ENCODE measurements around the gene TBCCD1. TPM values are rescaled to one million over a fixed set of nuclear protein-coding genes. Genes with fewer than 3 reads are reported as not detected.
"Not testable (repeated sequence)": the region's sequence is repeated elsewhere in the genome, so short reads cannot be mapped to it uniquely, and the experiment has no call there.

Gene TBCCD1
- total RNA-seq, 1 donor from 2014 or later, result 14.6 TPM

GRCh38 chr3:186534113-186534669, 32.9 kb downstream of the TBCCD1 start:
- H3K9ac ChIP-seq (ENCODE audit: low read depth in 1 of 3, low read length in 3 of 3), result no peak overlapping the region
- H3K4me1 ChIP-seq (ENCODE audit: control insufficient read depth in 3 of 3, insufficient read depth in 3 of 3, low read length in 3 of 3), result no peaks in the 10 kb centered on the region
- no peaks in the 10 kb centered on the region for H3K27me3 ChIP-seq (ENCODE audit: control insufficient read depth in 3 of 3, insufficient read depth in 3 of 3, low read length in 3 of 3)
- no peaks in the 10 kb centered on the region for H3K9me3 ChIP-seq (ENCODE audit: control insufficient read depth in 3 of 3, low read length in 3 of 3)
- H3K4me3 ChIP-seq (ENCODE audit: low read length in 3 of 3), result no peak overlapping the region
- no peak overlapping the region for H3K27ac ChIP-seq (ENCODE audit: low read depth, low read length)
- peaks cover 0 to 6% (median 5%) of the 10 kb centered on the region in 3 donors for H3K36me3 ChIP-seq (ENCODE audit: control insufficient read depth in 3 of 3, insufficient read depth in 3 of 3, low read length in 3 of 3)

GRCh38 chr3:186532598-186533072, 34.5 kb downstream of the TBCCD1 start:
- H3K4me1 ChIP-seq (ENCODE audit: control insufficient read depth in 3 of 3, insufficient read depth in 3 of 3, low read length in 3 of 3), result no peaks in the 10 kb centered on the region
- no peaks in the 10 kb centered on the region for H3K9me3 ChIP-seq (ENCODE audit: control insufficient read depth in 3 of 3, low read length in 3 of 3)
- H3K4me3 ChIP-seq (ENCODE audit: low read length in 3 of 3), result no peak overlapping the region
- no peaks in the 10 kb centered on the region for H3K36me3 ChIP-seq (ENCODE audit: control insufficient read depth in 3 of 3, insufficient read depth in 3 of 3, low read length in 3 of 3)
- no peak overlapping the region for H3K27ac ChIP-seq (ENCODE audit: low read depth, low read length)
- no peaks in the 10 kb centered on the region for H3K27me3 ChIP-seq (ENCODE audit: control insufficient read depth in 3 of 3, insufficient read depth in 3 of 3, low read length in 3 of 3)
- no peak overlapping the region for H3K9ac ChIP-seq (ENCODE audit: low read depth in 1 of 3, low read length in 3 of 3)

- H3K36me3 ChIP-seq (ENCODE audit: control insufficient read depth in 3 of 3, insufficient read depth in 3 of 3, low read length in 3 of 3); H3K9ac ChIP-seq (ENCODE audit: low read depth in 1 of 3, low read length in 3 of 3); H3K27me3 ChIP-seq (ENCODE audit: control insufficient read depth in 3 of 3, insufficient read depth in 3 of 3, low read length in 3 of 3); H3K9me3 ChIP-seq (ENCODE audit: control insufficient read depth in 3 of 3, low read length in 3 of 3); H3K4me3 ChIP-seq (ENCODE audit: low read length in 3 of 3); H3K4me1 ChIP-seq (ENCODE audit: control insufficient read depth in 3 of 3, insufficient read depth in 3 of 3, low read length in 3 of 3); H3K27ac ChIP-seq (ENCODE audit: low read depth, low read length): not testable (repeated sequence)
Measured at GRCh38 chr3:186531694-186532093, 35.4 kb downstream of the TBCCD1 start.

GRCh38 chr3:186530415-186530814, 36.7 kb downstream of the TBCCD1 start:
- no peak overlapping the region for H3K9ac ChIP-seq (ENCODE audit: low read depth in 1 of 3, low read length in 3 of 3)
- no peak overlapping the region for H3K27ac ChIP-seq (ENCODE audit: low read depth, low read length)
- peaks cover 0 to 2% (median 0%) of the 10 kb centered on the region in 3 donors for H3K27me3 ChIP-seq (ENCODE audit: control insufficient read depth in 3 of 3, insufficient read depth in 3 of 3, low read length in 3 of 3)
- H3K4me3 ChIP-seq (ENCODE audit: low read length in 3 of 3), result no peak overlapping the region
- H3K9me3 ChIP-seq (ENCODE audit: control insufficient read depth in 3 of 3, low read length in 3 of 3), result no peaks in the 10 kb centered on the region
- H3K4me1 ChIP-seq (ENCODE audit: control insufficient read depth in 3 of 3, insufficient read depth in 3 of 3, low read length in 3 of 3), result no peaks in the 10 kb centered on the region
- no peaks in the 10 kb centered on the region for H3K36me3 ChIP-seq (ENCODE audit: control insufficient read depth in 3 of 3, insufficient read depth in 3 of 3, low read length in 3 of 3)

GRCh38 chr3:186529201-186529999, 37.7 kb downstream of the TBCCD1 start:
- Histone ChIP-seq H3K9ac (ENCODE audit: low read depth in 1 of 3, low read length in 3 of 3) (no peak overlapping the region), H3K27ac (ENCODE audit: low read depth, low read length) (no peak overlapping the region), H3K36me3 (ENCODE audit: control insufficient read depth in 3 of 3, insufficient read depth in 3 of 3, low read length in 3 of 3) (no peaks in the 10 kb centered on the region), H3K4me1 (ENCODE audit: control insufficient read depth in 3 of 3, insufficient read depth in 3 of 3, low read length in 3 of 3) (no peaks in the 10 kb centered on the region), H3K9me3 (ENCODE audit: control insufficient read depth in 3 of 3, low read length in 3 of 3) (no peaks in the 10 kb centered on the region), H3K4me3 (ENCODE audit: low read length in 3 of 3) (no peak overlapping the region), H3K27me3 (ENCODE audit: control insufficient read depth in 3 of 3, insufficient read depth in 3 of 3, low read length in 3 of 3) (peaks cover 0 to 2% (median 0%) of the 10 kb centered on the region in 3 donors)

GRCh38 chr3:186526256-186526606, 40.9 kb downstream of the TBCCD1 start:
- Histone ChIP-seq H3K4me3 (ENCODE audit: low read length in 3 of 3) (no peak overlapping the region), H3K9ac (ENCODE audit: low read depth in 1 of 3, low read length in 3 of 3) (no peak overlapping the region), H3K36me3 (ENCODE audit: control insufficient read depth in 3 of 3, insufficient read depth in 3 of 3, low read length in 3 of 3) (no peaks in the 10 kb centered on the region), H3K27ac (ENCODE audit: low read depth, low read length) (no peak overlapping the region), H3K27me3 (ENCODE audit: control insufficient read depth in 3 of 3, insufficient read depth in 3 of 3, low read length in 3 of 3) (peaks cover 0 to 5% (median 2%) of the 10 kb centered on the region in 3 donors), H3K9me3 (ENCODE audit: control insufficient read depth in 3 of 3, low read length in 3 of 3) (no peaks in the 10 kb centered on the region), H3K4me1 (ENCODE audit: control insufficient read depth in 3 of 3, insufficient read depth in 3 of 3, low read length in 3 of 3) (no peaks in the 10 kb centered on the region)

GRCh38 chr3:186525369-186526255, 41.5 kb downstream of the TBCCD1 start:
- no peaks in the 10 kb centered on the region for H3K4me1 ChIP-seq (ENCODE audit: control insufficient read depth in 3 of 3, insufficient read depth in 3 of 3, low read length in 3 of 3)
- H3K27ac ChIP-seq (ENCODE audit: low read depth, low read length), result no peak overlapping the region
- no peaks in the 10 kb centered on the region for H3K9me3 ChIP-seq (ENCODE audit: control insufficient read depth in 3 of 3, low read length in 3 of 3)
- H3K4me3 ChIP-seq (ENCODE audit: low read length in 3 of 3), result no peak overlapping the region
- H3K9ac ChIP-seq (ENCODE audit: low read depth in 1 of 3, low read length in 3 of 3), result no peak overlapping the region
- no peaks in the 10 kb centered on the region for H3K36me3 ChIP-seq (ENCODE audit: control insufficient read depth in 3 of 3, insufficient read depth in 3 of 3, low read length in 3 of 3)
- peaks cover 0 to 8% (median 2%) of the 10 kb centered on the region in 3 donors for H3K27me3 ChIP-seq (ENCODE audit: control insufficient read depth in 3 of 3, insufficient read depth in 3 of 3, low read length in 3 of 3)

- Histone ChIP-seq H3K36me3 (ENCODE audit: control insufficient read depth in 3 of 3, insufficient read depth in 3 of 3, low read length in 3 of 3) (no peaks in the 10 kb centered on the region), H3K4me3 (ENCODE audit: low read length in 3 of 3) (no peak overlapping the region), H3K27ac (ENCODE audit: low read depth, low read length) (no peak overlapping the region), H3K9me3 (ENCODE audit: control insufficient read depth in 3 of 3, low read length in 3 of 3) (no peaks in the 10 kb centered on the region), H3K9ac (ENCODE audit: low read depth in 1 of 3, low read length in 3 of 3) (no peak overlapping the region), H3K4me1 (ENCODE audit: control insufficient read depth in 3 of 3, insufficient read depth in 3 of 3, low read length in 3 of 3) (no peaks in the 10 kb centered on the region), H3K27me3 (ENCODE audit: control insufficient read depth in 3 of 3, insufficient read depth in 3 of 3, low read length in 3 of 3) (peaks cover 0 to 11% (median 2%) of the 10 kb centered on the region in 3 donors)
Measured at GRCh38 chr3:186524616-186525015, 42.5 kb downstream of the TBCCD1 start.

- Histone ChIP-seq H3K9ac (ENCODE audit: low read depth in 1 of 3, low read length in 3 of 3) (no peak overlapping the region), H3K9me3 (ENCODE audit: control insufficient read depth in 3 of 3, low read length in 3 of 3) (no peaks in the 10 kb centered on the region), H3K27ac (ENCODE audit: low read depth, low read length) (no peak overlapping the region), H3K4me1 (ENCODE audit: control insufficient read depth in 3 of 3, insufficient read depth in 3 of 3, low read length in 3 of 3) (no peaks in the 10 kb centered on the region), H3K36me3 (ENCODE audit: control insufficient read depth in 3 of 3, insufficient read depth in 3 of 3, low read length in 3 of 3) (no peaks in the 10 kb centered on the region), H3K4me3 (ENCODE audit: low read length in 3 of 3) (no peak overlapping the region), H3K27me3 (ENCODE audit: control insufficient read depth in 3 of 3, insufficient read depth in 3 of 3, low read length in 3 of 3) (peaks cover 0 to 15% (median 10%) of the 10 kb centered on the region in 3 donors)
Measured at GRCh38 chr3:186523434-186523833, 43.7 kb downstream of the TBCCD1 start.
